GM23338 (cell line): ENCODE data around the gene ZNF106. TPM values are rescaled to one million over a fixed set of nuclear protein-coding genes. Genes with fewer than 3 reads are reported as not detected.

Experiments
- ATAC-seq: fragments of 200-7000 bp; cut with Tn5 transposase; 3 replicates; pipeline ENCODE4 v1.9.1; 2020
- DNase-seq: peaks from one replicate; pipeline ENCODE4 v3.0.0-alpha.2; 2015; ENCODE audit warnings: low spot score
- H2AFZ ChIP-seq: fragments of 200-600 bp; sonication (generic); 2 replicates; pipeline ENCODE4 v1.8.0; 2016; ENCODE audit warnings: antibody characterized with exemption, mild to moderate bottlenecking, moderate library complexity
- H3F3A ChIP-seq: fragments of 200-600 bp; sonication (generic); replicated peaks from 2 replicates; pipeline ENCODE4 v1.8.0; 2017; ENCODE audit warnings: antibody characterized with exemption, mixed run types, low read depth
- H3K27ac ChIP-seq: fragments of 200-600 bp; sonication (generic); 2 replicates; pipeline ENCODE4 v1.6.1; 2016; ENCODE audit warnings: low read depth
- H3K27me3 ChIP-seq: fragments of 200-600 bp; sonication (generic); 2 replicates; pipeline ENCODE4 v1.8.0; 2016; ENCODE audit warnings: mild to moderate bottlenecking, mixed run types, moderate library complexity; ENCODE audit not compliant: insufficient read depth
- H3K36me3 ChIP-seq: fragments of 200-600 bp; sonication (generic); 2 replicates; pipeline ENCODE4 v1.8.0; 2016; ENCODE audit warnings: mild to moderate bottlenecking; ENCODE audit not compliant: insufficient read depth
- H3K4me1 ChIP-seq: fragments of 200-600 bp; sonication (generic); 2 replicates; pipeline ENCODE4 v1.8.0; 2016; ENCODE audit warnings: mild to moderate bottlenecking, moderate library complexity; ENCODE audit not compliant: insufficient read depth
- H3K4me2 ChIP-seq: fragments of 200-600 bp; sonication (generic); 2 replicates; pipeline ENCODE4 v1.7.1; 2017; ENCODE audit warnings: mixed run types
- H3K4me3 ChIP-seq: fragments of 200-600 bp; sonication (generic); 2 replicates; pipeline ENCODE4 v1.6.1; 2016; ENCODE audit warnings: mixed run types
- H3K79me2 ChIP-seq: fragments of 200-600 bp; sonication (generic); replicated peaks from 2 replicates; pipeline ENCODE4 v1.8.0; 2017; ENCODE audit warnings: mild to moderate bottlenecking; ENCODE audit not compliant: insufficient read depth
- H3K9me2 ChIP-seq: fragments of 200-600 bp; sonication (generic); 2 replicates; pipeline ENCODE4 v1.8.0; 2017; ENCODE audit not compliant: insufficient read depth
- H4K20me1 ChIP-seq: fragments of 200-600 bp; sonication (generic); replicated peaks from 2 replicates; pipeline ENCODE4 v1.8.0; 2017; ENCODE audit warnings: mild to moderate bottlenecking; ENCODE audit not compliant: insufficient read depth
- H3K27ac Mint-ChIP-seq: 2 replicates; pipeline ENCODE4 v1.8.0; 2020; ENCODE audit warnings: inconsistent platforms, mild to moderate bottlenecking, moderate library complexity, mixed read lengths
- H3K27me3 Mint-ChIP-seq: 3 replicates; pipeline ENCODE4 v1.8.0; 2022; ENCODE audit warnings: low read depth, mild to moderate bottlenecking, moderate library complexity, mixed read lengths, inconsistent platforms; ENCODE audit not compliant: insufficient read depth, poor library complexity
- H3K36me3 Mint-ChIP-seq: 3 replicates; pipeline ENCODE4 v1.8.0; 2021; ENCODE audit warnings: low read depth, mild to moderate bottlenecking, inconsistent platforms, moderate library complexity, mixed read lengths
- H3K4me1 Mint-ChIP-seq: 3 replicates; pipeline ENCODE4 v1.8.0; 2020; ENCODE audit warnings: mild to moderate bottlenecking, inconsistent platforms, mixed read lengths
- H3K4me3 Mint-ChIP-seq: 3 replicates; pipeline ENCODE4 v1.8.0; 2021; ENCODE audit warnings: moderate library complexity, mild to moderate bottlenecking, inconsistent platforms, mixed read lengths
- H3K9me3 Mint-ChIP-seq: 3 replicates; pipeline ENCODE4 v1.8.0; 2020; ENCODE audit warnings: moderate library complexity, mild to moderate bottlenecking, inconsistent platforms, mixed read lengths
- CREB1 ChIP-seq: fragments of 250-450 bp; sonication (Bioruptor Pico); IDR thresholded peaks from 2 replicates; pipeline ENCODE4 v1.5.0; 2020; ENCODE audit warnings: low read depth, mild to moderate bottlenecking, moderate library complexity
- EZH2 ChIP-seq: fragments of 200-600 bp; sonication (generic); IDR thresholded peaks from one replicate; pipeline ENCODE4 v1.8.0; 2017; ENCODE audit warnings: antibody characterized with exemption, mild to moderate bottlenecking, low read depth; ENCODE audit not compliant: unreplicated experiment
- EZH2phosphoT487 ChIP-seq: fragments of 200-600 bp; sonication (generic); IDR thresholded peaks from one replicate; pipeline ENCODE4 v1.8.1; 2018; ENCODE audit warnings: antibody characterized with exemption; ENCODE audit not compliant: unreplicated experiment
- JUNB ChIP-seq: IDR thresholded peaks from one replicate; pipeline ENCODE4 v1.6.1; 2016; ENCODE audit warnings: antibody characterized with exemption; ENCODE audit not compliant: unreplicated experiment
- NANOG ChIP-seq: IDR thresholded peaks from 2 replicates; pipeline ENCODE4 v1.6.1; 2016; ENCODE audit warnings: antibody characterized with exemption, borderline replicate concordance
- POLR2AphosphoS5 ChIP-seq: IDR thresholded peaks from 2 replicates; pipeline ENCODE4 v1.6.1; 2016; ENCODE audit warnings: antibody characterized with exemption, low read depth
- STAT1 ChIP-seq: IDR thresholded peaks from one replicate; pipeline ENCODE4 v1.6.1; 2016; ENCODE audit warnings: antibody characterized with exemption; ENCODE audit not compliant: unreplicated experiment
- ZNF114 ChIP-seq: fragments of 250-450 bp; sonication (Bioruptor Pico); IDR thresholded peaks from 2 replicates; pipeline ENCODE4 v1.5.0; 2020; ENCODE audit warnings: mild to moderate bottlenecking, moderate library complexity
- ZNF331 ChIP-seq: fragments of 250-450 bp; sonication (Bioruptor Pico); IDR thresholded peaks from 2 replicates; pipeline ENCODE4 v1.5.0; 2020; ENCODE audit warnings: low read depth, mild to moderate bottlenecking, moderate library complexity
- polyA plus RNA-seq: library from polyadenylated mRNA; unstranded; fragments of >200 nt; fragmentation: Nextera tagmentation; extraction: Ambion mirVana; gene quantifications from 2 replicates; pipeline ENCODE4 v1.2.1, GENCODE V29; 2016
- total RNA-seq: library from RNA; depleted of rRNA; stranded (reverse); fragments of >200 nt; shearing (Covaris generic); gene quantifications from 2 replicates; pipeline ENCODE4 v1.2.3, GENCODE V29; 2014
- TF ChIP-seq, protein P1 (sequence below): fragments of 250-450 bp; sonication (Bioruptor Pico); IDR thresholded peaks from 2 replicates; pipeline ENCODE4 v1.5.0; 2020; ENCODE audit warnings: mild to moderate bottlenecking, moderate library complexity
- TF ChIP-seq, protein P2 (sequence below): IDR thresholded peaks from 2 replicates; pipeline ENCODE4 v1.6.1; 2016; ENCODE audit warnings: antibody characterized with exemption
- TF ChIP-seq, protein P3 (sequence below), 2 experiments: fragments of 200-600 bp in 1 of 2; sonication (generic) in 1 of 2; conservative IDR thresholded peaks; 2 replicates each; pipeline versions ENCODE4 v1.5.1 to v1.6.1; 2016 to 2017; ENCODE audit warnings: antibody characterized with exemption in 2 of 2, low read depth in 2 of 2, mild to moderate bottlenecking in 2 of 2, moderate library complexity in 1 of 2
- TF ChIP-seq, protein P4 (sequence below): IDR thresholded peaks from one replicate; pipeline ENCODE4 v1.6.1; 2018; ENCODE audit warnings: antibody characterized with exemption; ENCODE audit not compliant: unreplicated experiment

The ZNF106 gene
- total and polyA plus RNA-seq, 2 experiments from 2014 or later: 48.0 to 53.7 TPM

GRCh38 chr15:42533246-42533645, 42.3 kb upstream of the ZNF106 start:
- Histone ChIP-seq H2AFZ (no peak overlapping the region), H4K20me1 (no peaks in the 10 kb centered on the region; the same call in 1 of the 2 replicates), H3K79me2 (no peaks in the 10 kb centered on the region), H3K4me2 (no peak overlapping the region), H3K4me1 (no peaks in the 10 kb centered on the region), H3K36me3 (peaks cover 21% of the 10 kb centered on the region; the same call in 1 of the 2 replicates), H3K9me2 (no peaks in the 10 kb centered on the region), H3F3A (no peaks in the 10 kb centered on the region), H3K4me3 (no peak overlapping the region), H3K27me3 (no peaks in the 10 kb centered on the region), H3K27ac (no peak overlapping the region)
- TF ChIP-seq STAT1: no peak
- TF ChIP-seq, protein P1, sequence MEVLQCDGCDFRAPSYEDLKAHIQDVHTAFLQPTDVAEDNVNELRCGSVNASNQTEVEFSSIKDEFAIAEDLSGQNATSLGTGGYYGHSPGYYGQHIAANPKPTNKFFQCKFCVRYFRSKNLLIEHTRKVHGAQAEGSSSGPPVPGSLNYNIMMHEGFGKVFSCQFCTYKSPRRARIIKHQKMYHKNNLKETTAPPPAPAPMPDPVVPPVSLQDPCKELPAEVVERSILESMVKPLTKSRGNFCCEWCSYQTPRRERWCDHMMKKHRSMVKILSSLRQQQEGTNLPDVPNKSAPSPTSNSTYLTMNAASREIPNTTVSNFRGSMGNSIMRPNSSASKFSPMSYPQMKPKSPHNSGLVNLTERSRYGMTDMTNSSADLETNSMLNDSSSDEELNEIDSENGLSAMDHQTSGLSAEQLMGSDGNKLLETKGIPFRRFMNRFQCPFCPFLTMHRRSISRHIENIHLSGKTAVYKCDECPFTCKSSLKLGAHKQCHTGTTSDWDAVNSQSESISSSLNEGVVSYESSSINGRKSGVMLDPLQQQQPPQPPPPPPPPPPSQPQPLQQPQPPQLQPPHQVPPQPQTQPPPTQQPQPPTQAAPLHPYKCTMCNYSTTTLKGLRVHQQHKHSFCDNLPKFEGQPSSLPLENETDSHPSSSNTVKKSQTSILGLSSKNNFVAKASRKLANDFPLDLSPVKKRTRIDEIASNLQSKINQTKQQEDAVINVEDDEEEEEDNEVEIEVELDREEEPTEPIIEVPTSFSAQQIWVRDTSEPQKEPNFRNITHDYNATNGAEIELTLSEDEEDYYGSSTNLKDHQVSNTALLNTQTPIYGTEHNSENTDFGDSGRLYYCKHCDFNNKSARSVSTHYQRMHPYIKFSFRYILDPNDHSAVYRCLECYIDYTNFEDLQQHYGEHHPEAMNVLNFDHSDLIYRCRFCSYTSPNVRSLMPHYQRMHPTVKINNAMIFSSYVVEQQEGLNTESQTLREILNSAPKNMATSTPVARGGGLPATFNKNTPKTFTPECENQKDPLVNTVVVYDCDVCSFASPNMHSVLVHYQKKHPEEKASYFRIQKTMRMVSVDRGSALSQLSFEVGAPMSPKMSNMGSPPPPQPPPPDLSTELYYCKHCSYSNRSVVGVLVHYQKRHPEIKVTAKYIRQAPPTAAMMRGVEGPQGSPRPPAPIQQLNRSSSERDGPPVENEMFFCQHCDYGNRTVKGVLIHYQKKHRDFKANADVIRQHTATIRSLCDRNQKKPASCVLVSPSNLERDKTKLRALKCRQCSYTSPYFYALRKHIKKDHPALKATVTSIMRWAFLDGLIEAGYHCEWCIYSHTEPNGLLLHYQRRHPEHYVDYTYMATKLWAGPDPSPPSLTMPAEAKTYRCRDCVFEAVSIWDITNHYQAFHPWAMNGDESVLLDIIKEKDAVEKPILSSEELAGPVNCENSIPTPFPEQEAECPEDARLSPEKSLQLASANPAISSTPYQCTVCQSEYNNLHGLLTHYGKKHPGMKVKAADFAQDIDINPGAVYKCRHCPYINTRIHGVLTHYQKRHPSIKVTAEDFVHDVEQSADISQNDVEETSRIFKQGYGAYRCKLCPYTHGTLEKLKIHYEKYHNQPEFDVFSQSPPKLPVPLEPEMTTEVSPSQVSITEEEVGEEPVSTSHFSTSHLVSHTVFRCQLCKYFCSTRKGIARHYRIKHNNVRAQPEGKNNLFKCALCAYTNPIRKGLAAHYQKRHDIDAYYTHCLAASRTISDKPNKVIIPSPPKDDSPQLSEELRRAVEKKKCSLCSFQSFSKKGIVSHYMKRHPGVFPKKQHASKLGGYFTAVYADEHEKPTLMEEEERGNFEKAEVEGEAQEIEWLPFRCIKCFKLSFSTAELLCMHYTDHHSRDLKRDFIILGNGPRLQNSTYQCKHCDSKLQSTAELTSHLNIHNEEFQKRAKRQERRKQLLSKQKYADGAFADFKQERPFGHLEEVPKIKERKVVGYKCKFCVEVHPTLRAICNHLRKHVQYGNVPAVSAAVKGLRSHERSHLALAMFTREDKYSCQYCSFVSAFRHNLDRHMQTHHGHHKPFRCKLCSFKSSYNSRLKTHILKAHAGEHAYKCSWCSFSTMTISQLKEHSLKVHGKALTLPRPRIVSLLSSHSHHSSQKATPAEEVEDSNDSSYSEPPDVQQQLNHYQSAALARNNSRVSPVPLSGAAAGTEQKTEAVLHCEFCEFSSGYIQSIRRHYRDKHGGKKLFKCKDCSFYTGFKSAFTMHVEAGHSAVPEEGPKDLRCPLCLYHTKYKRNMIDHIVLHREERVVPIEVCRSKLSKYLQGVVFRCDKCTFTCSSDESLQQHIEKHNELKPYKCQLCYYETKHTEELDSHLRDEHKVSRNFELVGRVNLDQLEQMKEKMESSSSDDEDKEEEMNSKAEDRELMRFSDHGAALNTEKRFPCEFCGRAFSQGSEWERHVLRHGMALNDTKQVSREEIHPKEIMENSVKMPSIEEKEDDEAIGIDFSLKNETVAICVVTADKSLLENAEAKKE (CRISPR knock-in tag): no peak
- no peak for TF ChIP-seq NANOG
- no peak for TF ChIP-seq EZH2
- TF ChIP-seq ZNF114 (CRISPR knock-in tag): no peak
- TF ChIP-seq, protein P2, sequence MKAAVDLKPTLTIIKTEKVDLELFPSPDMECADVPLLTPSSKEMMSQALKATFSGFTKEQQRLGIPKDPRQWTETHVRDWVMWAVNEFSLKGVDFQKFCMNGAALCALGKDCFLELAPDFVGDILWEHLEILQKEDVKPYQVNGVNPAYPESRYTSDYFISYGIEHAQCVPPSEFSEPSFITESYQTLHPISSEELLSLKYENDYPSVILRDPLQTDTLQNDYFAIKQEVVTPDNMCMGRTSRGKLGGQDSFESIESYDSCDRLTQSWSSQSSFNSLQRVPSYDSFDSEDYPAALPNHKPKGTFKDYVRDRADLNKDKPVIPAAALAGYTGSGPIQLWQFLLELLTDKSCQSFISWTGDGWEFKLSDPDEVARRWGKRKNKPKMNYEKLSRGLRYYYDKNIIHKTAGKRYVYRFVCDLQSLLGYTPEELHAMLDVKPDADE: no peak
- no peak for TF ChIP-seq EZH2phosphoT487
- no peak for TF ChIP-seq ZNF331 (CRISPR knock-in tag)
- TF ChIP-seq, protein P3, sequence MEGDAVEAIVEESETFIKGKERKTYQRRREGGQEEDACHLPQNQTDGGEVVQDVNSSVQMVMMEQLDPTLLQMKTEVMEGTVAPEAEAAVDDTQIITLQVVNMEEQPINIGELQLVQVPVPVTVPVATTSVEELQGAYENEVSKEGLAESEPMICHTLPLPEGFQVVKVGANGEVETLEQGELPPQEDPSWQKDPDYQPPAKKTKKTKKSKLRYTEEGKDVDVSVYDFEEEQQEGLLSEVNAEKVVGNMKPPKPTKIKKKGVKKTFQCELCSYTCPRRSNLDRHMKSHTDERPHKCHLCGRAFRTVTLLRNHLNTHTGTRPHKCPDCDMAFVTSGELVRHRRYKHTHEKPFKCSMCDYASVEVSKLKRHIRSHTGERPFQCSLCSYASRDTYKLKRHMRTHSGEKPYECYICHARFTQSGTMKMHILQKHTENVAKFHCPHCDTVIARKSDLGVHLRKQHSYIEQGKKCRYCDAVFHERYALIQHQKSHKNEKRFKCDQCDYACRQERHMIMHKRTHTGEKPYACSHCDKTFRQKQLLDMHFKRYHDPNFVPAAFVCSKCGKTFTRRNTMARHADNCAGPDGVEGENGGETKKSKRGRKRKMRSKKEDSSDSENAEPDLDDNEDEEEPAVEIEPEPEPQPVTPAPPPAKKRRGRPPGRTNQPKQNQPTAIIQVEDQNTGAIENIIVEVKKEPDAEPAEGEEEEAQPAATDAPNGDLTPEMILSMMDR (conservative IDR thresholded peaks at IDR 0.05; ENCODE audit: low read depth in 2 of 2): no peak
- TF ChIP-seq POLR2AphosphoS5: no peak
- TF ChIP-seq, protein P4, sequence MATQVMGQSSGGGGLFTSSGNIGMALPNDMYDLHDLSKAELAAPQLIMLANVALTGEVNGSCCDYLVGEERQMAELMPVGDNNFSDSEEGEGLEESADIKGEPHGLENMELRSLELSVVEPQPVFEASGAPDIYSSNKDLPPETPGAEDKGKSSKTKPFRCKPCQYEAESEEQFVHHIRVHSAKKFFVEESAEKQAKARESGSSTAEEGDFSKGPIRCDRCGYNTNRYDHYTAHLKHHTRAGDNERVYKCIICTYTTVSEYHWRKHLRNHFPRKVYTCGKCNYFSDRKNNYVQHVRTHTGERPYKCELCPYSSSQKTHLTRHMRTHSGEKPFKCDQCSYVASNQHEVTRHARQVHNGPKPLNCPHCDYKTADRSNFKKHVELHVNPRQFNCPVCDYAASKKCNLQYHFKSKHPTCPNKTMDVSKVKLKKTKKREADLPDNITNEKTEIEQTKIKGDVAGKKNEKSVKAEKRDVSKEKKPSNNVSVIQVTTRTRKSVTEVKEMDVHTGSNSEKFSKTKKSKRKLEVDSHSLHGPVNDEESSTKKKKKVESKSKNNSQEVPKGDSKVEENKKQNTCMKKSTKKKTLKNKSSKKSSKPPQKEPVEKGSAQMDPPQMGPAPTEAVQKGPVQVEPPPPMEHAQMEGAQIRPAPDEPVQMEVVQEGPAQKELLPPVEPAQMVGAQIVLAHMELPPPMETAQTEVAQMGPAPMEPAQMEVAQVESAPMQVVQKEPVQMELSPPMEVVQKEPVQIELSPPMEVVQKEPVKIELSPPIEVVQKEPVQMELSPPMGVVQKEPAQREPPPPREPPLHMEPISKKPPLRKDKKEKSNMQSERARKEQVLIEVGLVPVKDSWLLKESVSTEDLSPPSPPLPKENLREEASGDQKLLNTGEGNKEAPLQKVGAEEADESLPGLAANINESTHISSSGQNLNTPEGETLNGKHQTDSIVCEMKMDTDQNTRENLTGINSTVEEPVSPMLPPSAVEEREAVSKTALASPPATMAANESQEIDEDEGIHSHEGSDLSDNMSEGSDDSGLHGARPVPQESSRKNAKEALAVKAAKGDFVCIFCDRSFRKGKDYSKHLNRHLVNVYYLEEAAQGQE: no peak
- no peak for TF ChIP-seq CREB1 (CRISPR knock-in tag)
- no peak for TF ChIP-seq JUNB
- ATAC-seq (no peak), DNase-seq (no peak)
- no peaks in the 10 kb centered on the region for H3K9me3 Mint-ChIP-seq
- peaks cover 18% of the 10 kb centered on the region; the same call in 2 of the 3 replicates for H3K36me3 Mint-ChIP-seq
- no peak overlapping the region for H3K27ac Mint-ChIP-seq
- H3K27me3 Mint-ChIP-seq: no peaks in the 10 kb centered on the region
- no peak overlapping the region for H3K4me3 Mint-ChIP-seq
- H3K4me1 Mint-ChIP-seq: no peaks in the 10 kb centered on the region
